GM19467 (cell line): ENCODE results near the gene RBP2.
"Not testable (repeated sequence)": the region's sequence is repeated elsewhere in the genome, so short reads cannot be mapped to it uniquely, and the experiment has no call there.

ENCODE experiments used
- ATAC-seq: cut with Tn5 transposase; IDR thresholded peaks from one replicate; pipeline ENCODE4 v1.9.1; 2021; ENCODE audit warnings: mild to moderate bottlenecking, moderate library complexity; ENCODE audit not compliant: unreplicated experiment

Gene RBP2

DNA sequence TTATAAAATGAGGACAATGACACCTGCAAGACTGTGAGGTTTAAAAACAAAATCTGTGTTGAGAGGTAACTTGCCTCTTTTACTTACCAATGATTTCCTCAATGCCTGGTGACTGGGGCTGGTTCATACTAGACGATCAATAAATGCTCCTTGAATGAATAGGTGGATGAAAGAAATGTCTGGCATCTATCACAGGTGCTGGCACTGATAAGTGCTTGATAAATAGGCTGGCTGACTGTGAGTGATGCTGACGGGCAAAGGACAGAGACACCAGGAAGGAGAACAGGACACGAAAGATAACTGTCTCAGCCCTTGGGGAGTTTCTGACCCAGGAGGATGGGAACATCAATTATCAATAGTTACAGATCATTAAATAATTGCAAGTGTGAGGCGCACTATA, 31.9 kb downstream of the RBP2 start:
- no peak for ATAC-seq

DNA sequence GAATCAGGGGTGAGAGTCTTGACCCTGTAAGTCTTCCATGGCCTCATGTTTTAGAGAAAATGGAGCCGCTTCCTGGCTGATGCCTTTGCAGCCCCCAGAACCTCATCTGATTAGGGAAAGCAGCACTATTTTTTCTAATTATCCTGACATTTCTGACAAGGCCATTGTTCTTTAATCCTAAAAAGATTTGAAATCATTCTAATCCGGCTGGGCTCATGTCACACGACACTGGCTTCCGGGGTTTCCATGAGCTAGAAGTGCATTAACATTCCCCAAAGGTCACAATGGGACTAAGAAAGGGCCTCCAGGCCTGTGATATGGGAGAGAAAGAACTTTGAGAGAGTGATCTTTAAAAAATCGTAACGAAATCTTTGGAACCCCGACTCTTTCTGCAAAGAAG, 33.1 kb downstream of the RBP2 start:
- ATAC-seq: no peak

DNA sequence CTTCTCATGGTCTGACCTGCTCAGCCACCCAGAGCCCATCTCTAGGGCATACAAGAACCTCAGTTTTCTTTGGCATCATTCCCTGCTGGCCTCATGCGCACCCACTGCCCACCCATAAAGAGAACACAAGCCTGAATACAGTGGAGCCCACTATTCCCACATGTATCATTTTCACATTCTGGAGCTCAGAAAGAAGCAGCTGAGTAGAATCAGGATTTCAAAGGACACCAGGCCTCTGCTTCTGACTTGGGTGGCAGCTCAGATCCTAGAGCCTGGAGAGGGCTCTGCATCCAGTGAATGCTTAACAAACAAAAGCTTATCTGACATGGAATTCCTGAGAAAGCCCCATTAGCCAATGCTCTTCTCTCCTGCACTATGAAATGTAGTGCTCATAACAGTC, 34.7 kb downstream of the RBP2 start:
- ATAC-seq: no peak

DNA sequence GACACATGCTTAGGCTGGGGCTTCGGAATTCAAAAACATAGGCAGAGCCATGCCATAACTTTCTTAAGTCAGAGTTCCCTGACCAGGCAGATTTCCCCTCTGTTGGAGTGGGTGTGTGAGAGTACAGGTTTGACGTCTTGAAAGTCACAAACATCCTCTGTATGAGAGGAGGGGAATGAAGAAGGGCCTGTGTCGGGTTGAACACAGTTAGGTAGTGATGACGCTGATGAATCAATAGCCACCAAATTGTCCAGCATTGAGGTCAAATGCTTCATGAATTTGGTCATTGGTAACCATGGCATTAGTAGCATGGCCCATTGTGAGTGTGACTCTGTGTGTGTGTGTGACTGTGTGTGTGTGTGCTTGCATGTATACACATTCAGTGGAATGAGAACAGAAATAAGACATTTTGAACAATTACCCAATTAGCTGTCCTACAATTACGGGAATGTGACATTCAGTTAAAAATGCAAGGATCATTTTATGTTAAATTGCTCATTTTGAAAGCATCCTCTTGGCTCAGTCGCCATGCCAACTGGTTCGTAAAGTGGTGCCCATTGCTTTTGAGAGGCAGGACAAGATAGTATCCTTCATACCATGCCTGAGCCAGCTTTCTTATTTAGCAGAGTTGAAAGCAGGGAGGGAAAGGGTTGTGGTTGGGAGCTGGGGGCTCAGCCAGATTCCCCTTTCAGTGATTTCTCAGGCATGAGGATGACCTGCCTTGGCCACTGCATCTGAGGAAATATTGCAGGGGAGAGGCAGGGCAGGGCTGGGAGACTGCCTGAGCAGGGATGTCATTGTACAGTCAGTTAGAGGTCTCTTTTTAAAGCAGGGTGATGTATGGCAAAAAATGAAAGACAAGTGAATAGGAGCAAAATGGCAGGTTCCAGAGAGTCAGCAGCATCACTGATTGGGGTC, 35.4 kb downstream of the RBP2 start:
- ATAC-seq: no peak

DNA sequence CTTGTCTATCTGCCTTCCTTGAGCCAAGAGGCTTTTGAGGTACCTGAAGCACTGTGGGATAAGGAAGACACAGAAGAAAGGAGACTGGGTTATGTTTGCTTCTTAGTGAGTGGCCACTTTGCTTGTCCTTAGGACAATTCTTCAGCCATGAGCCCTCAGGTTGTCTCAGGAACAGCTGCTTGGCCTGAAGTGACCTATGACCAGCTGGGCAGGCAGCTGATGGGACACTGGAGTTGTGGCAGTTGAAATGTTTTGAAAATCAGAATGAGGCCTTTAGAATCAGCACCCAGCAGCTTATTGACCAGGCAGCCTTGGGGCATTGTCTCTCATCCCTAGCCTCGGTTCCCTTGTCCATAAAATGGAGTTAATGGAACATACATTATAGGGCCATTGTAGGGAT, 37.0 kb downstream of the RBP2 start:
- no peak for ATAC-seq

DNA sequence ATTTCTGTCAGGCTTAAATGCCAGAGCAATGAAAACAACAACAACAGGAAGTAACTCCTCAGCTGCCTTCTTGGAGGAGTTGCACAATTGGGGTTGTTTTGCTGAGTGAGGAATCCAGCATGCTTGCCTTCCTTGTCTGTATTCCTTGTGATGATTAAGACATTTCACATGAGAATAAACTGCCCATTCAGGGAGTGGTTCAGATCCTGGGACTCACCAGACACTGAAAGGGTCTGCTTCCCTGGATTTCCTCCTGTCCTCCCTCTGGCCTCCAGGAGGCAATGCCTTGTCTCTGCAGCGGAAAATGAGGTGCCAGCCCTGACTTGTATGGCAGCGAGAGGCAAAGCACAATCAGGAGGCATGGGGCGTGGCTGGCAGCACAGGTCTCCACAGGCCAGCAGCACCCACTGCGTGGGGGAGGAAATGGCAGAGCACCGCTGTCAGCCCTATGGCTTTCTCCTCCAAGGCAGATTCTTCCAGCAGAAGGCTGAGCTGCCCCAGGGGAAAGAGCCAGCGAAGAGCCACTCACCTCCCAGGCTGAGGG, 41.5 kb downstream of the RBP2 start:
- ATAC-seq: no peak

DNA sequence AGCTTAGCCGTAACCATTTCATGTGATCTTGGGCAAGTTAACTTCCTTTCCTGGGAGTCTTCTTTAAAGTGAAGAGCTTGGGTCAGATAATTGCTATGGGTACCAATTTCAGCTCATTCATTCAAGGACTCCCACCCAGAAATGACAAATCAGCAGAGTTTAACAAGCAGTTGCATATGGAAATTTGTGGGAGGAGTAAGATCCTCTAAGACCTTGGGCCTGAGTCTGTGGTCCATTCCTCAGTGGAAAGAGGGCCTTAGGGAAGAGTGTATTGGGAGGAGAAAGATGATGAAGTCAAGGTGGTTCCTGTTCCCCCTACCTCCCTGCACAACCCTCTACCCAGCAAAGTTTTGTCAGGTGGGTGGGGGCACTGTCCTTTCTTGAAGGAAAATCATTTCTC, 42.1 kb downstream of the RBP2 start:
- no peak for ATAC-seq

DNA sequence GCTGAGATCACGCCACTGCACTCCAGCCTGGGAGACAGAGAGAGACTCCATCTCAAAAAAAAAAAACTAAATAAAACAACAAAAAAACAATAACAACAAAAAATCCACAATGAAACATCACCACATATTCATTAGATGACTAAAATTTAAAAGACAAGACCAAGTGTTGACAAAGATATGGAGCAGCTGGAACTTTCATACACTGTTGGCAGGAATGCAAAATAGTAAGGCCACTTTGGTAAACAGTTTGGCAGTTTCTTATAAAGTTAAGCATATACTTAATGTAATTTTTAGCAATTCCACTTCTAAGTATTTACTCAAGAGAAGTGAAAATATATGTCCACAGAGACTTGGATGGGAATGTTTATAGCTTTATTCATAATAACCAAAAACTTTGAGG, 43.2 kb downstream of the RBP2 start:
- no peak for ATAC-seq

DNA sequence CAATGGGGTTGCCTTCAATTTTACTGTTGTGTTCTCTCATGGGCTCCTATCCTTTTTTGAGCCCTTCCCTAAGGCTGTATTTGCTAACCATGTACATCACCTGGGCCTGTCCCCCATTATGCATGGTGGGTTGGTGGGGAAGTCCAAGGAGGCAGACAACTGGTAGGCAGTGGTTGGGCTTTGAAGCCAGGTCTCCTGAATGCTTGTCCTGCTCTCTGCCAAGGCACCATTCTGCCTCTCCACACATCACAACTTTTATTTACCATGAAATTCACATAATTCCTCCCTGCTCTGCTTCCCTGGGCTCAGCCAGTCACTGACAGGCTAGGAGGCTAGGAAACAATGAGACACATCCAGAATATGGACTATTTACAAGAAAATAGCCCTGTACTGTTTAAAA, 45.8 kb downstream of the RBP2 start:
- no peak for ATAC-seq

DNA sequence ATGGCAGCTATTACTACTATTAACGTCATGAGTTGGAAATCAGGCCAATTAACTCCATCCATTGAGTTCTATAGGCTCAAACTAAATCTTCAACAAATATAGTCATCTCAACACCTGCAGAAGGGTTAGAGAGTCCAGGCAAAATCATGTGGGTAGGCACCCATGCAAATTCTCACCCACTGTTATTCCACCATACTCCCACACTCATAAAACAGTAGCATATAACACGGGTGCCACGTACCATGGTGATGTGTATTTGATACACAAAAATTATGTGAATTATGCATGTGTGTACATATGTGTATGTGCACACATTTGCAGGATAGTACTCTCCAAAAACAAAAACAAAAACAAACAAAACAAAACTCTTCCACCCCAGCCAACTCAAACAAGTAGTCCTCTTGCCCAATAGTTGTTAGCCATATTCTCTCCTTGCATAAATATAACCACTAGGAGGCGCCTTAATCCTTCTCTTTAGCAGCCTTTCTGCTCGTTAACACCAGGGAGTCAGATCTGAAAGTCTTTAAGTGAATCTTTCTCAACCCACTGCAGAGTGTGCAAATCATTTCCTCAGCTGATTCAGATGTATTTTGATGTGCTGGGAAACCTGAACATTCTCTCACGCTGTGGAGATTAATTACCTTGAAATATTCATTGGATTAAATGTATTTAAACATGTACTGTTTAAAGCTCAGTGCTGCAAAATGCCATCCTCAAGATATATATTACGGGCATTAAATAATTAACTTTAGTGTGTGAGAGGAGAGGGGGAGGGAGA, 48.8 kb downstream of the RBP2 start:
- ATAC-seq: peak; percentile 85

DNA sequence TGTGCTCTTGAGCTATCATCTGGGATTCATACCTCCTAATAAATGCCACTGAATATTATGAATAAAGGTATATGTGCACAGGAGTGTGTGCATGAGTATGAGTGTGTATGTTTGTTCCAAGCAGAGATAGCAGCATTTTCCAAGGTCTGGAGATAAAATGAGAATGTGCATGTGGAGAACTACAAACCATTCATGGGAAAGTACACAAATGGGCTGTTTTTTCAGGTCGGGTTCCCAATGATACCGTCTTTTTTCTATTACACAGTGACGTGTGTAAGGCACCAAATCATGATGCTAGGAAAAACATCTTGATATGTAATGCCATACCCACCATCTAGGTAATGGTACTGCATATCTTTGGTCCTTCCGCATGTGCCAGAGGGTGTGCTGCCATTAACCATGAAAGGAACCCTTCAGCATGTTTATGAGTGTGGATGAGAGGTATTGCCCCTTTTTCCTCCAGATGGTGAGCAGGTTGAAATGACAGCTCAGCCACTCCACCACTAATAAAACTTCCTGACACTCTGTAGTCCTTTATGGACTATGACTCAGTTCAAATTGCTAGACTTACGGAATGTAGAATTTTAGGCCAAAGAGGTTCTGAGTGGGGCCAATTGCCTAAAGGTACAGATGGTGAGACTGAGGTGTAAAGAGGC, 50.4 kb downstream of the RBP2 start:
- no peak for ATAC-seq

DNA sequence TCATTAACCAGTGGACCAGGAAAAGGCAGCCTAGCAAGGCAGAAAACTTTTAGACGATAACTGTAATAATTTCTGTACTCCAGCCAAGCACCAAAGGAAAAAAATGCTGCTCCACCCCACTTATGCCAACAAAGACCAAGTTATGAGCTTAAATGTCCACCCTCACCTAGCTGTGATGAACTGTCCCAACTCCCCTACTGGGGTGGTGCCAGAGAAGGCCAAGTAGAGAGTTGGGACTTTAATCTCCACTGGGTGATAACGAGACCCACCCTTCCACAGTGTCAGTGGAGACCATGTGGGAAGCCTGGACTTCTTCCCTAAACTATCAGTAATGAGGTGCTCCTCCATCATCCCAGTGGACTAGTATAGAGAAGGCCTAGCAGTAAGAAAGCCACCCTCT, 53.1 kb downstream of the RBP2 start:
- ATAC-seq: no peak

DNA sequence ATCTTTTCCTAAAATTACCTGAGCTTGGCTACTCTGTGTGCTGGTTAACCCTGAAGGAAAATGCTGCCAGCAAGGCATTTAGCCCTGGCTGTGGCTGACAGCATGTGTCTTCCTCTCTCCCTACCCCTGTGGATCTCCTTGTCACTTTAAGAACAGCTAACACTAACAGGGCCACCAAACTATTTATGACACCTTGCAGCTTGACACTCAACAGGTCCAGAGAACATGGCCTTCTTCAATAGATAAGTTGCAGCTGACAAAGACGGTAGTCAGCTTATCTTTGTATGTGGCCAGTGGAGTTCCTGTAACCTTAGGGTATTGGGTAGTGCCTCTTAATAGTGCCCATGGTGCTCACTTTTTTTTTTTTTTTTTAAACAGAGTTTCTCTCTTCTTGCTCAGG, 54.9 kb downstream of the RBP2 start:
- ATAC-seq: no peak

DNA sequence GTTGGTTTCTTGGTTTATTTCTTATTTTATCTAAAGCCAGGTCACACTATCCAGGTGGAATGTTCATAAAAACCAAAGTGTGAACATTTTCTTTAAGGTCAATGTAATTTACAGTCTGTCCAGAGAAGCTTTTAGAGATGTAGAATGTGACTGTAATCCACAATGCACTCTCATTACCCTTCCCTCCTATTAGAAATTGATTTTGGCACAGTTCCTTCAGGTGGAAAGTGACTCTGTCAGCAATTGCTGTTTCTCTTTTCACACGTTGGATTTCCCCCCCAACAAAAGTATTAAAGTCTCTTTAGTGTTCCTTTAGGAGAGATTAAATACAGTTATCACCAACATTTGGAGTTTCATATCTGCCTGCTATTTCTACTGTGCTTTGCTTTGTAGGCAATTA, 55.3 kb downstream of the RBP2 start:
- no peak for ATAC-seq

DNA sequence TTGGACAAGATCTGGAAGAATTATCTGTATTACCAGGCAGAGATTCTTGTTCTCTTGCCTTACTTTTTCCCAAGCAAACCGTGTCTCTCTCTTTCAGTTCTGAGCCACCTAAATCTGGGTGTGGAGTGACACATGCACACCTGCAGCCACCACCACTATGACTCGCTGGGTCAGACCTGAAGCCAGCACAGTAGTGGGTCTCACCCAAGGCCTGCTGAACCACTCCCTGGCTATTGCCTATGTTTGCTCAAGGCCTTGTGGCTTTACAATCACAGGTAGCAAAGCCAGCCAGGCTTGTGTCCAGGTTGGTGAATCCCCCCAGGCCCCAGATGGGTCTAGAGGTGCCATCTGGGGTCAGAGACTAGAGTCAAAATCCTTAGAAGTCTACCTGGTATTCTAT, 58.2 kb downstream of the RBP2 start:
- no peak for ATAC-seq

DNA sequence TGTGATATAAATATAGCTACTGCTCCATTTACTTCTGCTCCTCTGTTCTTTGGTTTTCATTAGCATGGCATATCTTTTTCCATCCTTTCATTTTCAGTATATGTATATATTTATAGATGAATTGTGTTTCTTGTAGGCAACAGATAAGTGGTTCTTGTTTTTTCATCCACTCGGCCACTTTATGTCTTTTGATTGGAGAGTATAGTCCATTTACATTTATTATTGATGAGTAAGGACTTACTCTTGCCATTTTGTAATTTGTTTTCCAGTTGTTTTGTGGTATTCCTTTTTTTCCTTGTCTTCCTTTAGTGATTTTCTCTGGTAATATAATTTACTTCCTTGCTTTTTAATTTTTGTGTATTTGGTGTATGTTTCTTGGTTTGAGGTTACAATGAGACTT, 60.0 kb downstream of the RBP2 start:
- ATAC-seq: no peak

DNA sequence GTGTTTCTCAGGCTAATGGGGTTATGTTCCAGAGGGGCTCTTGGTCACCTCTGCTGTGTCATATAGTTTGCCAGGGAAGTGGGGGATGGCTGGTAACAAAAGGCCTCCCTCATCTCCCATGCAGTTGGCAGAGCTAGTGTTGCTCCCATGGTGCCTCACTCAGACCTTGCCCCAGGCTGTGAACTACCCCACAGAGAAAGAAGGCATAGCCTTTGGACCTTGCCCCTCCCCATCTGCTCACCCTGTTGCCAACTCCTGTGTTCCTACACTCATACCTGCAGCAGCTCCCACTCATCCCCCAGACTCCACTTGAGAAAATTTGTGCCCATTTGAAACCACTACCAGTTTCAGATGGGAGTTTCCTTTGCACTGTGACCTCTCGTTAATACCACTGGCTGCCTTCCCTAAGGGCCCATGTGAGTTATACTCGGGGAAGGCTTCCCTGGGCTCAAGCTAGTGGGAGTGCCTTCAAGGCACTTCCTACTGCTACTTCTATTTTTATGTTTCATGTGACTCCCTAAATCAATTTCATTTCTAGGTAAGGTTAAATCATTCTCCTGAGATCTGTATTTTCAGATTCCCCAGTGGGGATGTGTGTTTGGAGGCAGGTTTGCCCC, 61.6 kb downstream of the RBP2 start:
- ATAC-seq: no peak

DNA sequence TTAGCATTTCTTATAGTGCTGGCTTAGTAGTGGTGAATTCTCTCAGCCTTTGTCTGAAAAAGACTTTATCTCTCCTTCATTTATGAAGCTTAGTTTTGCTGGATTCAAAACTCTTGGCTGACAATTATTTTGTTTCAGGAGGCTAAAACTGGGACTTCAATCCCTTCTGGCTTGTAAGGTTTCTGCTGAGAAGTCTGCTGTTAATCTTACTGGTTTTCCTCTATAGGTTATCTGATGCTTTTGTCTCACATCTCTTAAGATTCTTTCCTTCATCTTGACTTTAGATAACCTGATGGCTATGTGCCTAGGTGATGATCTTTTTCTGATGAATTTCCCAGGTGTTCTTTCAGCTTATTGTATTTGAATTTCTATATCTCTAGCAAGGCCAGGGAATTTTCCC, 63.4 kb downstream of the RBP2 start:
- not testable (repeated sequence) for ATAC-seq
